HG02943 (cell line): ENCODE results near the gene BCAR3.

Experiments used
- ATAC-seq: cut with Tn5 transposase; IDR thresholded peaks from one replicate; pipeline ENCODE4 v1.9.1; 2021; ENCODE audit warnings: mild to moderate bottlenecking, low read depth, moderate library complexity; ENCODE audit not compliant: unreplicated experiment

The BCAR3 gene

GRCh38 chr1:93681101-93681988 lies at the start of gene BCAR3:
Gene BCAR3 (minus strand): TSS chr1:93681837. CDS start chr1:93674930, 6,907 bp downstream.
- ATAC-seq: peak; percentile 48

- ATAC-seq: no peak
Observed at GRCh38 chr1:93730621-93731020, 49.0 kb upstream of the BCAR3 start.

GRCh38 chr1:93729906-93730305 lies 48.3 kb upstream of the BCAR3 start:
- ATAC-seq: no peak

DNA sequence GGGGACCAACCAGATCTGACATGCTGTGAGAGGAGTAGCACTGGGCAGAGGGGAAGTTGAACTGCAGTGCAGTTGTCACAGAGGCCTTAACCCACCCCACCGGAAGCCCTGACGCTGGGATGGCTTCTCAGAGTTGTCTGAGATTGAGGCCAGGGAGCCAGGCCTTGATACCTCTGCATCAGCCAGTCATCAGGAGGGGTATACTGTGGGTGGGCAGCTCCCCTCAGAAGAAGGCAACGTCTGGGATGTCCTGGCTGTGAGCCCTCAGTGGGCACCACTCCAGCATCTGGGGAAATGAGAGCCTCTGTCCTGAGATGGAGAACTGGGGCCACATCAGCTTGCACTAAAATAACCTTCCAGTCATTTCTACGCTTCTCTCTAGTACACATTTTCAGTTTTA lies 47.9 kb upstream of the BCAR3 start:
- ATAC-seq: no peak

GRCh38 chr1:93728480-93729131 lies 47.0 kb upstream of the BCAR3 start:
- ATAC-seq: no peak

GRCh38 chr1:93723733-93724270 lies 42.2 kb upstream of the BCAR3 start:
- no peak for ATAC-seq

DNA sequence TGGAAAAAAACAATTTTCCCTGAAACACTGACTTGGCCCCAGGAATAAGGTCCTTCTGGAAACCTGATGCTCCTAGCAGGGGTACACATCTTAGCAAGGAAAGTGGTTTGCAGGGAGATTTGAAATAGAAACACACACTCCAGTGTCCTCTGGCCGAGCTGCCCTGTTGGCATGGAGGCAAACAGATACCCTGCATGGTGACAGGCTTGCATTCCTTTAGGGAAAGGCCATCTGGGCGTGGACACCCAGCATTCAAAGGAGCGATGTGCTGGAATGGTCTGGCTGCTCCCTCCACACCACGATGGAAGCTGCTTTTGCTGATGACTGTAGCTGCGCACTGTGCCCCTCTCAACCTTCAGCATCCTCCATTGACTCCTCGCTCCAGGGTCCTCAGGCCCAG lies 41.5 kb upstream of the BCAR3 start:
- ATAC-seq: no peak

- ATAC-seq: no peak
Observed at GRCh38 chr1:93722081-93723031, 40.7 kb upstream of the BCAR3 start.

GRCh38 chr1:93720956-93721626 lies 39.5 kb upstream of the BCAR3 start:
- no peak for ATAC-seq

DNA sequence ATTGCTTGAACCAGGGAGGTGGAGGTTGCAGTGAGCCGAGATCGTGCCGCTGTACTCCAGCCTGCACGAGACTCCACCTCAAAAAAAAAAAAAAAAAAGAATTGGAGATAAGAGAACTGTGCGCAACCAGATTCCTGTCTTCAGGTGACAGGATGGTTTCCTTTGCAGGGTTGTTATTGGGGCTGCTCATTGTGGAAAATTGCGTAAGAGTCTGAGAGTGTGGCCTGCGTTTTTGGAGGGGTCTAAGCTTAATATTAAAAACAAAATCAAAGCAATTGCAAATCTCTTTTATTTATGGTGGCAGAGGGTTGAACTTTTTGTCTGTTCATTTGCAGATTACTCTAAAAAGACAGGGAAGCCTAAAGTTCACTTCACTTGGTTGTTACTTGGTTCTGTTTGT lies 36.0 kb upstream of the BCAR3 start:
- ATAC-seq: no peak

DNA sequence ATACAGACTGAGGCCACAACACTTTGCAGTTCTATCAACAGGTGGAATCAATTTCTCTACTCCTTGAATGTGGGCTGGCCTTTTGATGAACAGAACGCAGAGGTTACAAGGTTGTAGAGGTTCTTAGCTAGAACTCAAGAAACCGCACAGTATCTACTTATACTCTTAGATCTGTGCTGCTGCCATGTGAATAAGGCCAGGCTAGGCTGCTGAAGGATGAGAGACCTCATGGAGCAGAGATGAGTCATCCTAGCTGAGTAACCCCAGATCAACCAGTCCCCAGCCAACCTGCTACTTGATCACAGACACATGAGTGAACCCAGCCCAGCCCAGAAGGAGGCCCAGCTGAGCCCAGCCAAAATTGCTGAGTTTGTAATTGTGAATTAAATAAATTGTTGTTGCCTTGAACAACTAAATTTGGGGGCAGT lies 35.3 kb upstream of the BCAR3 start:
- no peak for ATAC-seq

DNA sequence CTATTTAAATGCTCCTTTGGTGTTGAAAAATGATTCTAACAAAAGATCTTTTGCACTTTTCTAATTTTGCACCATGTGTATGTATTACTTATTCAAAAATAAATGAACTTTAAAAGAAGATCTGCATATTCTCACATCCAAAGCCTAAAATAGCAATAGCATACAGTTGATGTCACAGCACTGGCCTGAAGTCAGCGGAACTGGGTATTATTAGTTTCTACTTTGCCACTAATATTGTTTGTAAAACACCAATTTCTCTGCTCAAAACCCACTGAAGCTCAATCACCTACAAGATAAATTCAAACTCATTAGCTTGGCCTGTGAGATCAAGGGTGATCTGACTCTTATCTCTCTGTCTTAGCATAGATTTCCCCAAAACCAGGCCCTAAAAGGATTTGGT lies 34.5 kb upstream of the BCAR3 start:
- no peak for ATAC-seq

DNA sequence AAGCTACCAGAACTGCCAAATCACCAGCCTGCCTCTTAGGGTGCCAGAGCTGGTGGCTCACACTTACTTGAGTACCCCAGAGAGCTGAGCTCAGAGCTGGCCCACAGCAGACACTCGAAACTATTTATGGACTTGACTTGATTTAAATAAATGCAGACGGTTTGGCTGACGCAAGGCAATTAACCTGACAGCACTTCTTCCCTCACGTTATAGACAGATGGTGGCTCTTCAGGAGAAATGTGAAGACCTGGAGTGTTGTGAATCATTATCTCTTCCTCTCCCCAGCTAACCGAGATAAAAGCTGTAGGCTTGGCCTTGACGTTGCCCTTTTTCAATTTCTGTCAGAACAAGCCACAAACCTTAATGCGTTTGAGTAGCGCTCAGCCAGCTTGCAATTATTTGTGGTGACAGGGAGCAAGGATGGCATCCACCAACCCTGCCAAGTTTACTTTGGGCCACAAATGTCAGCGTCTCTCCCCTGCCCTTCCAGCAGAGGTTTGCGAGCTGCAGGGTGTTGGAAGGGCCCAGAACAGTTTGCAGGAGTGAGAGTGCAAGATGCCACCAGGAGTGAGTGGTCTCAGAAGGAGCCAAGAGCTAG lies 34.0 kb upstream of the BCAR3 start:
- no peak for ATAC-seq

DNA sequence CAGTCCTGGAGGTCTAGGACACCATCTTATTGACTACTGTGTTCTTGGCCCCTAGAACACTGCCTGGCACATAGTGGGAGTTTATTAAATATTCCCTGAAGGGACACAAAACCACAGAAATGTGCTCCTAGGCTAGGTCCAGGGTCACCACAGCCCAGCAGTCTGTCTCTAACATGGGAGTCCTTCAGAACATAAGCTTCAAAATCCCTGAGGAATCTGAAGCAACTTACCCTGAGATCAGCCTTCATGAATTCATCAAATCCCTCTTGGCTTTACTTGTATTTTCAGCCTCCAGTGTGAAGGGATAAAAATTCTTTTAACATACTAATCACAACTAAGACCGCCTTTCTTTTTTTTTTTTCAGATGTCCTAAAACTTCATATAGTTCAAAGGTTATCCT lies 32.7 kb upstream of the BCAR3 start:
- ATAC-seq: no peak

DNA sequence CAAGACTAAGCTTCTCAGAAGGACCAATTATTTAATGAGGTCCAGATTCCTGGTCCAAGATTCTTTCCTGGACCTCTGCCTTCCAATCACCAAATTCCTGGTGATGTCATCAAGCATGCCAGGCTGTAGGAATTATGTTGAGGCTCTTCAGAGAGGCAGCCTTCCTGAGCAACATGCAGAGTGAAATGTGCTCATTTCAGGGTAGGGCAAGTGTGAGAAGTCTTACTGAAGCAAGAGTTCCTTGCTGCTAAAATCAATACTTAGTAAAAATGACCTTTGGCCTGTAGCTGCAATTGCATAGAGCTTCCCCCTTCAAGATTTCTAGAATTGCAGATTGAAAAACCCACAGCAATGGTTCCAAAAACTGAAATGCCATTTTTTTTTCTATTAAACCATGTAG lies 31.7 kb upstream of the BCAR3 start:
- ATAC-seq: no peak

DNA sequence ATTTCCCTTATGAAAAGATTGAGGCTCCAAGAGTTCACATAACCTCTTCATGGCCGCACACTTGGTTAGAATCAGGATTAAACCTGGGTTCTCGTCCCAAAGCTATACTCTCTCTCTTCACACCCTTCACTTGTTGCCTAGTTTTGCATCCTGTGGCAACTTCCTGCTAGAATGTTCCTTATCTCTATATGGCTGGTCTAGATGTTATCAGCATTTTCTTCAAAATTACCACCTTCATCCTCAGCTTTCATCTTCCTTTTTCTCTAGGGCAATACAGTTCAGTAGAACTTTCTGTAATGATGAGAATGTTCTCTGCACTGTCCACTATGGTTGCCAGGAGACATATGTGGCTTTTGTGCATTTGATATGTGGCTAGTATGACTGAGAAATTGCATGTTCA lies 31.1 kb upstream of the BCAR3 start:
- no peak for ATAC-seq

DNA sequence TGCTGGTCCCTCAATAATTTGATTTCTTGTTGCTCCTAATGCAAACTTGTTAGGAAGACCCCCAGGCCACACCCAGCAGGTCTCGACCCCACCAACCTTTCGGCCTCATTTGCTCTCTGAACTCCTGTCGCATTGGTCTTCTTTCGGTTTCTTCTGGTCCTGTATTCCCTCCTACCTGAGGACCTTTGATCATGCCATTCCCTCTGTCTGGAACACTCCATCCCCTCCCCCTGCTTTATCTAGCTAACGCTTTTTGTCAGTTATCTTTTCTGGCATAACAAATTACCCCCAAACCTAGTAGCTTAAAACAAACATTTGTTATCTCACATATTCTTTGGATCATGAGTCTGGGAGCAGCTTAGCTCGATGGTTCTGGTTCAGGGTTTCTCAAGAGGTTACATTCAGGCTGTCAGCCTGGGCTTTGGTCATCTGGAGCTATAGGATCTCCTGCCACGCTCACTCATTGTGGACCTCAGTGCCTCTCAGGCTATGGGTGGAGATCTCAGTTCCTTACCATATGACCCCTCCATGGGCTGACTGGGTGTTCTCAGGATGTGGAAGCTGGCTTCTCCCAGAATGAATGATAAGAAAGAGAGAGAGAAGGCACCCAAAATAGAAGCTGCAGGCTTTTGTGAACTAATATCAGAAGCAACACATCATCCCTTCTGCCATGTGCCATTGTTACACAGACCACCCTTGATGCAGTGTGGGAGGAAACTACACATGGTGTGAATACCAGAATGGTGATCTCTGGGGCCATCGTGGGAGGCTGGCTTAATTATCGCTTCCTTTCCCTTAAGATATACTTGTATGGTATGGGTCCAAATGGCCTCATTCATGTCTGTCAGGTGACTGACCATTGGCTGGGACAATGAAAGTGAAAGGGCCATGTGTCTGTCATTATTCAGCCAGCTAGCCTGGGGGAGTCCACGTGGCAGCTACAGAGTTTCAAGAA lies 29.1 kb upstream of the BCAR3 start:
- no peak for ATAC-seq

DNA sequence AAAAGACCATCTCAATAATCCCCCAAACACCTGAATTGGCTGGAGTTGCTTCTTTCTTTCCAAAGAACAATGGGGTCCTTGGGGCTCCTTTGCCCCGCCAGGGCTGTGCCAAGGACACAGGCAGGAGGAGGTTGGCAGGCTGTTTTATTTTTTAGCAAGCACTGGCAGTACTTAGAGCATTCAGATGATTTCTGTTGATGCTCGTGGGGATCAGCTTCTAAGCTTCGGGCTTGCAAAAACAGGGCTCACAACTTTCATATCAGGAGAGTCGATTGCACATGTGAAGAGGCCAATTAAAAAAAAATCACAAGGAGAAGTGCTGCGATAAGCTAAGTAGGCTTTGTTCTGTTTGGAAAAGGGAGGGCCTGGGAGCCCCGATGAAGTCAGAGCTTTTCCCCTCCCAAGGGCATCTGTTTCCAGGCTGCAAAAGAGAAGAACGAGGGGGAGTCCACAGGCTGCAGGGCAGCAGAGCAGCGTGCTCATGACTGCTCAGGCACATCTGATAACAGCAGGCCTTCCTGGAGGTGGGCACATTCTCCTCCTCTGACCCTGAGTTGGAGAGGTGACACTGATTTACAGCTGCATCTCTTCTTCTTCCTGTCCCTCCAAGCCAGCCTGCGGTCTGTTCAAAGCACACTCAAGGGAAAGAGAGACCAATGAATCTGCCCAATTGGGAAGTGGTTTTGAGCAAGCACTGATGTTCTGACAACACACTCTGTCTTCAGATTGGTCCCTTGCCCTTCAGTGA lies 27.3 kb upstream of the BCAR3 start:
- ATAC-seq: no peak
